Endothelial cell of umbilical vein (primary cell): ENCODE results near the gene PEAK3. TPM values are rescaled to one million over a fixed set of nuclear protein-coding genes. Genes with fewer than 3 reads are reported as not detected.

Source experiments
- BruUV-seq: library from RNA; stranded (reverse); fragments of 400-500 nt; replicated peaks from 2 replicates; lab custom pipeline; 2021; lab: Mats Ljungman, UMichigan
- CTCF ChIA-PET: fragments of 300-600, 350-600 bp; sonication (Branson Sonifier 250); formaldehyde crosslinking; loops from one replicate; lab custom pipeline; 2021; ENCODE audit warnings: antibody characterized with exemption, inconsistent platforms; lab: Charles Lee
- POLR2A ChIA-PET: fragments of 300-600, 350-600 bp; sonication (Branson Sonifier 250); formaldehyde crosslinking; loops from one replicate; lab custom pipeline; 2021; ENCODE audit warnings: antibody characterized with exemption, inconsistent platforms; lab: Charles Lee
- DNase-seq: peaks from one replicate; pipeline ENCODE4 v3.0.0-alpha.2; 2011; ENCODE audit warnings: low read depth, low spot score
- FAIRE-seq: peaks from 2 replicates; lab custom pipeline; 2011; peaks lifted over from hg19 to GRCh38; lab: Jason Lieb, UNC
- H2AFZ ChIP-seq: 2 replicates; pipeline ENCODE4 v1.6.0; 2012; ENCODE audit warnings: low read depth, low read length, control low read depth, inconsistent platforms
- H3K27ac ChIP-seq: 2 replicates; pipeline ENCODE4 v1.5.1; 2011; ENCODE audit warnings: low read depth, mild to moderate bottlenecking, control low read depth, low read length, moderate library complexity; ENCODE audit not compliant: insufficient read depth
- H3K27me3 ChIP-seq, 2 experiments: 2 replicates each; pipeline versions ENCODE4 v1.6.0 to v1.6.1; 2011; ENCODE audit warnings: low read length in 2 of 2, mixed read lengths in 1 of 2; ENCODE audit not compliant: control insufficient read depth in 2 of 2, insufficient read depth in 2 of 2
- H3K36me3 ChIP-seq, 2 experiments: 2 replicates in 1 of 2; 3 replicates in 1 of 2; pipeline ENCODE4 v1.5.1; 2011; ENCODE audit warnings: low read length in 2 of 2, mild to moderate bottlenecking in 1 of 2, moderate library complexity in 1 of 2; ENCODE audit not compliant: control insufficient read depth in 2 of 2, insufficient read depth in 2 of 2; ENCODE audit errors: extremely low read depth in 1 of 2
- H3K4me1 ChIP-seq: 3 replicates; pipeline ENCODE4 v1.5.1; 2011; ENCODE audit warnings: mild to moderate bottlenecking, low read length; ENCODE audit not compliant: control insufficient read depth, insufficient read depth; ENCODE audit errors: extremely low read depth
- H3K4me2 ChIP-seq: 2 replicates; pipeline ENCODE4 v1.6.1; 2011; ENCODE audit warnings: low read length, control low read depth, mixed read lengths; ENCODE audit not compliant: insufficient read depth
- H3K4me3 ChIP-seq, 3 experiments: fragments of 200-600 bp in 1 of 3; sonication (generic), shearing (Covaris generic) in 1 of 3; replicated peaks in 1 of 3; 2 replicates each; pipeline ENCODE4 v1.5.1; 2011 to 2016; ENCODE audit warnings: control low read depth in 3 of 3, low read length in 3 of 3, mild to moderate bottlenecking in 2 of 3, inconsistent platforms in 1 of 3, low read depth in 1 of 3, moderate library complexity in 1 of 3; ENCODE audit not compliant: insufficient read depth in 1 of 3
- H3K79me2 ChIP-seq: 2 replicates; pipeline ENCODE4 v1.6.0; 2012; ENCODE audit warnings: low read length, inconsistent platforms; ENCODE audit not compliant: control insufficient read depth, insufficient read depth
- H3K9ac ChIP-seq: replicated peaks from 2 replicates; pipeline ENCODE3; 2011; ENCODE audit warnings: low read length, control low read depth; ENCODE audit not compliant: insufficient read depth; ENCODE audit errors: extremely low read depth
- H3K9me1 ChIP-seq: replicated peaks from 3 replicates; pipeline ENCODE4 v1.6.0; 2011; ENCODE audit warnings: mild to moderate bottlenecking, low read length; ENCODE audit not compliant: control insufficient read depth, insufficient read depth; ENCODE audit errors: extremely low read depth
- H3K9me3 ChIP-seq: replicated peaks from 2 replicates; pipeline ENCODE4 v1.5.1; 2012; ENCODE audit warnings: low read length, inconsistent platforms; ENCODE audit not compliant: control insufficient read depth, insufficient read depth
- H4K20me1 ChIP-seq: replicated peaks from 2 replicates; pipeline ENCODE3; 2011; ENCODE audit warnings: mild to moderate bottlenecking, low read length; ENCODE audit not compliant: control insufficient read depth, insufficient read depth; ENCODE audit errors: extremely low read depth
- CTCF ChIP-seq, 2 donors: IDR thresholded peaks; 1 replicate in 1 of 2; 2 replicates in 1 of 2; pipeline ENCODE4 v1.5.1; 2011; ENCODE audit warnings: low read length in 2 of 2, mild to moderate bottlenecking in 2 of 2, moderate library complexity in 2 of 2, control low read depth in 1 of 2, inconsistent platforms in 1 of 2, low read depth in 1 of 2; ENCODE audit not compliant: insufficient read depth in 1 of 2; ENCODE audit errors: extremely low read depth in 1 of 2
- EZH2 ChIP-seq: IDR thresholded peaks from 2 replicates; pipeline ENCODE4 v1.6.1; 2012; ENCODE audit warnings: borderline replicate concordance, low read depth, mild to moderate bottlenecking, moderate library complexity, low read length, inconsistent platforms; ENCODE audit not compliant: severe bottlenecking
- FOS ChIP-seq: IDR thresholded peaks from 2 replicates; pipeline ENCODE4 v1.6.1; 2011; ENCODE audit warnings: mild to moderate bottlenecking, low read length, moderate library complexity, borderline replicate concordance; ENCODE audit not compliant: insufficient read depth
- GATA2 ChIP-seq: IDR thresholded peaks from 2 replicates; pipeline ENCODE4 v1.7.0; 2011; ENCODE audit warnings: low read depth, mild to moderate bottlenecking, moderate library complexity, mixed read lengths, low read length; ENCODE audit not compliant: insufficient read length, insufficient read depth
- JUN ChIP-seq: IDR thresholded peaks from 2 replicates; pipeline ENCODE4 v1.6.1; 2011; ENCODE audit warnings: borderline replicate concordance, low read depth; ENCODE audit not compliant: insufficient read length, insufficient read depth
- MAX ChIP-seq: IDR thresholded peaks from 2 replicates; pipeline ENCODE4 v1.6.1; 2011; ENCODE audit not compliant: insufficient read depth, insufficient read length
- MYC ChIP-seq: IDR thresholded peaks from one replicate; pipeline ENCODE4 v1.6.1; 2011; ENCODE audit warnings: mild to moderate bottlenecking, low read depth, low read length
- POLR2A ChIP-seq: IDR thresholded peaks from 2 replicates; pipeline ENCODE4 v1.6.1; 2012; ENCODE audit warnings: low read depth, mild to moderate bottlenecking, control low read depth, low read length
- POLR2AphosphoS5 ChIP-seq: IDR thresholded peaks from 2 replicates; pipeline ENCODE4 v1.6.1; 2012; ENCODE audit warnings: low read depth, mild to moderate bottlenecking, control low read depth, low read length, moderate library complexity; ENCODE audit not compliant: insufficient read depth
- dilution Hi-C: fragments of 300-500 bp; cut with MboI; formaldehyde crosslinking; loops from one replicate; pipeline ENCODE4 v1.15.0; 2019; ENCODE audit warnings: low sequenced_read_pairs; ENCODE audit not compliant: extremely low pct_ligation_motif_present
- intact Hi-C: fragments of 100-400 bp; cut with micrococcal nuclease; formaldehyde crosslinking; loops from one replicate; pipeline ENCODE4 v1.10.0; 2022
- polyA plus RNA-seq, 4 experiments: library from polyadenylated mRNA; depleted of rRNA in 3 of 4; stranded (reverse) in 3 of 4; unstranded in 1 of 4; fragments of >200 nt; gene quantifications; 2 replicates each; pipeline versions ENCODE4 v1.2.1 to v1.2.3, GENCODE V29; 2011 to 2012; ENCODE audit warnings: missing spikeins in 1 of 4
- total RNA-seq: library from RNA; stranded (reverse); gene quantifications from 2 replicates; pipeline ENCODE4 v1.2.3, GENCODE V29; 2021

The PEAK3 gene
- total and polyA plus RNA-seq, 2 donors (not counting 3 experiments of a cell fraction or from before 2014, with no cell fraction given), result 0.03 TPM; not detected in 1

- Histone ChIP-seq H3K9ac (no peak overlapping the region), H4K20me1 (no peaks in the 10 kb centered on the region), H3K9me1 (no peaks in the 10 kb centered on the region), H3K4me1 (peaks cover 45% of the 10 kb centered on the region), H3K36me3 (peaks cover 23 to 42% of the 10 kb centered on the region in 2 experiments), H3K9me3 (no peaks in the 10 kb centered on the region), H3K79me2 (peaks cover 66% of the 10 kb centered on the region), H2AFZ (no peak overlapping the region), H3K27ac (no peak overlapping the region), H3K27me3 (no peaks in the 10 kb centered on the region), H3K4me2 (no peak overlapping the region), H3K4me3 (no peak overlapping the region)
- dilution Hi-C loops (no loop called here), intact Hi-C loops (no loop called here)
- DNase-seq (no peak), FAIRE-seq (no peak)
- BruUV-seq, result no TSS peak
- TF ChIP-seq POLR2A (no peak), FOS (no peak), GATA2 (no peak), EZH2 (no peak), MYC (no peak), POLR2AphosphoS5 (no peak), CTCF (IDR thresholded peaks at IDR 0.05; ENCODE audit: extremely low read depth in 1 of 2, insufficient read depth in 1 of 2, low read depth in 1 of 2, low read length in 2 of 2) (no peak), MAX (no peak), JUN (no peak)
- ChIA-PET CTCF (interaction anchor here (1.0 kb wide), 1 partner anchor 13 kb away, joined by 3 read pairs; no protein-coding TSS in a partner anchor), POLR2A (no interaction called here)
These were observed 39.9 kb downstream of the PEAK3 start for GRCh38 chr19:2242092-2242537.
